HCEC 1CT (cell line): Measurements from ENCODE around the gene B4GALNT3.

Source experiments
- DNase-seq: peaks from one replicate; pipeline ENCODE4 v3.0.0-alpha.2; 2017

The B4GALNT3 gene

GRCh38 chr12:578748-579419 is 119.1 kb downstream of the B4GALNT3 start:
- DNase-seq, result no peak

DNA sequence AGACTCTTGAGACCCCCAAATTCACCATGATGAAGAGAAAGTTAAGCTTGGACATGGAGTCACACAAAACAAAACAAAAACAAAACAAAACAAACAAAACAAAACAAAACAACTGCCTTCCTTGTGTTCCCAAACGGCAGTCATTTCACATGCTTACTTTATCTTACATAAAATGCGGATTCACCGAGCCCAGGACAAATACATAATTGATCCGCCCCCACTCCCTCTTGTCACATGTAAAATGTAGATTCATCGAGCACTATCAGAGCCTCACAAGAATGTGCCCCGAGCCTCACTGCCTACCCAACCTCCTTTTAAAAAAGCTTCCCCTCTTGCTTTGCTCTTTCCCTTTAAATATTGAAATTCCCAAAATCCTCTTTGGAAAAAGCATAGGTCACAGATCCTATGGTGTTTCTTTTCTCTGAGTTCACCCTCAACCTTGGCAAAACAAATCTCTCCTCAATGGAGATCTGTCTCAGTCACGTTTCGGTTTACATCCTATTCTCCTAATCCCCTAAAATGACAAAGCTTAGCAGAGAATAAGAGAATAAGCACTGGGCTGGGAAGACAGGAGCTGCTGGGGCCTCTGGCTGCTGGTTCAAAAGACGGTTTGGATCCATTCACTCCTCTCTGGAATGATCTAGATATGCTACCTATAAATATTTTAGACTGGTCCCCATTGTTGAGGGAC is 119.8 kb downstream of the B4GALNT3 start:
- no peak for DNase-seq

DNA sequence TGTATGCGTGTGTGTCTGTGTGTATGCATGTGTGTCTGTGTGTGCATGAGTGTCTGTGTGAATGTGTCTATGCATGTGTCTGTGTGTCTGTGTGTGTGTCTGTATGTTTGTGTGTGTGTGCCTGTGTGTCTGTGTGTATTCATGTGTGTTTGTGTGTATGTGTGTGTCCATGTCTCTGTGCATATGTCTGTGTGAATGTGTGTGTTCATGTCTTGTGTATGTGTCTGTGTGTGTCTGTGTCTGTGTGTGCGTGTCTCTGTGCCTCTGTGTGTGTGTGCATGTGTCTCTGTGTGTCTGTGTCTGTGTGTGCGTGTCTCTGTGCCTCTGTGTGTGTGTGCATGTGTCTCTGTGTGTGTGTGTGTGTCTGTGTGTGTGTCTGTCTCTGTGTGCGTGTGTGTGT is 121.1 kb downstream of the B4GALNT3 start:
- no peak for DNase-seq

DNA sequence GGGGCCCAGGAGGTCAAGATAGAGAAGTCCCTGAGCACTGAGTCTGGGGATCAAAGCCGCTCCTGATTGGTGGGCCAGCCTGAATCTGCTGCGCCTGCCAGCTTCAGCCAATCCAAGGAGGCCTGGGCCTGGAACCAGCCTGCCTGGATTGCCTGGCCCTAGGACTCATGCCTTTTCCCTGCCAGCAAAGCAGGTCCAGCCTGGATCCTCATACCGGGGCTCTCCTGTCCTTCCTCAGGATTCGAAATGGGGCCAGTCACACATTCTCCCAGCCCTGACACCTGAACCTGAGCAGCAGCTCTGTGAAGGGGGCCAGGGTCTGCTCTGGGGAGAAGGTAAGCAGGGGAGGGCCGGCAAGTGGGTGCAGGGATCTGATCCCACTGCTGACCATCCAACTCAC is 121.6 kb downstream of the B4GALNT3 start:
- no peak for DNase-seq

- DNase-seq, result no peak
Observed at GRCh38 chr12:581746-582145, 122.0 kb downstream of the B4GALNT3 start.

DNA sequence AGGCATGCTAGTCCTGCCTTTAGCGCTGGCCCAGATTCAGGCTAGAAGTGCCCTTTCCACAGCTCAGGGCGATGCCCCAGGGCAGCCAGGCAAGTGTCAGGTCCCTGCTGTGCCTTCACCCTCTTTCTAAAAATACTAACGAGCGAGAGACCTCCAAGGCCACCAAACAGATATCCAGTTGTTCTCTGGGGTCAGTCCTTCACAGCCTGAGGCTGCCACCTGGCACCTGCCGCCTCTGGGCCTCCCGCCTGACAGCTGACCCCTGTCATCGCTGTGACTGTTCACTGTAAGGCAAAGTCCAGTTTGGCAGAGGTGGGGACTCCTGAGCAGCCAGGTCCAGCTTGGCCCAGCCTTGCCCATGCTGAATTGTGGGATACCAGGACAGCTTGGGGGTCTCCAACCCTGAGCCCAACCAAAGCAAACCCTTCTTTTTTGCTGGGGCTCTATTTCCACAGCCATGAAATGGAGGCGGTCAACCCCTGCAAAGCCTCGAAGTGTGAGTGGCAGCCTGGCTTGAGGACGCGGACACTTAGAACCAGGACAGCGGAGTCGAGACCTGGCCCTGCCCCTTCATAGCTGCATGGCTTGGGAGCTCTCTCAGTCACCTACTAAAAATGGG is 123.6 kb downstream of the B4GALNT3 start:
- DNase-seq, result no peak

DNA sequence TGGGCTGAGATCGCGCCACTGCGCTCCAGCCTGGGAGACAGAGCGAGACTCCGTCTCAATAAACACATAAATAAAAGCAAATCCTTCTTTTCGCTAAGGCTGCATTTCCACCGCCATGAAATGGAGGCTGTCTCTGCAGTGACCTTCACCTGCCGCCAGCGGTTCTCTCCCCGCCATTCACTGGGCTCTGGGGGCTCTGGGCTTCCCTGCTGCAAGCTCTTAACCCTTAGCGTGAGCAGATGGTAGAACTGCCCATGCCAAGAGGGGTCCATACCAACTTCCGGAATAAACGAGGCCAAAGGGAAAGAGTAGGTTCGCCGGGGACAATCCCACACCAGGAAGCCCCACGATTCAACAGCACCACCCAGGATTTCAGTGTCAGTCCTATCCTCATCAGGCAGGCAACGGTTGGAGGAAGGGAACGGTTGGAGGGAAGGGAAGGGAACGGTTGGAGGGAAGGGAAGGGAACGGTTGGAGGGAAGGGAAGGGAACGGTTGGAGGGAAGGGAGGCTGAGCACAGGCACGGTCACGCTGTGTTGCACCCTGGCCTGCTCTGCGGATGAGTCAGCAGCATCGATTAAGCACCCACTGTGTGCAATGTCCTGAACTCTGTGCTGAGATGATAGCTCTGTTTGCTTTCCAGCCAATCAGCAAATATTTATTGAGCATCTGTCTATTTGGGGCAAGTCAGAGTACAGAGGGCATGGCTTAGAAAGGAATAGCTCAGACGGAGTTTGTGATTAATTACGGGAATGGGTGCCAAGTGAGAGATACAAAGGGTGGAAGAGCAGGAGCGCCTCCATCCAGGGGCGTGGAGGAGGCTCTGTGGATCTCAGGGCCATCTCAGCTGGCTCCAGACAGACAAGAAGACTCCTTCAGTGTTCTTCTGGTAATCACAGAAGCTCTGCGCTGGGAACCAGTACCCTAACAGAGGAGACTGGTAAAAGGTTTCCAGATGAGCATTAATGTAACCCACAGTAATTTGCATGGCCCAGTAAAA is 125.6 kb downstream of the B4GALNT3 start:
- no peak for DNase-seq

DNA sequence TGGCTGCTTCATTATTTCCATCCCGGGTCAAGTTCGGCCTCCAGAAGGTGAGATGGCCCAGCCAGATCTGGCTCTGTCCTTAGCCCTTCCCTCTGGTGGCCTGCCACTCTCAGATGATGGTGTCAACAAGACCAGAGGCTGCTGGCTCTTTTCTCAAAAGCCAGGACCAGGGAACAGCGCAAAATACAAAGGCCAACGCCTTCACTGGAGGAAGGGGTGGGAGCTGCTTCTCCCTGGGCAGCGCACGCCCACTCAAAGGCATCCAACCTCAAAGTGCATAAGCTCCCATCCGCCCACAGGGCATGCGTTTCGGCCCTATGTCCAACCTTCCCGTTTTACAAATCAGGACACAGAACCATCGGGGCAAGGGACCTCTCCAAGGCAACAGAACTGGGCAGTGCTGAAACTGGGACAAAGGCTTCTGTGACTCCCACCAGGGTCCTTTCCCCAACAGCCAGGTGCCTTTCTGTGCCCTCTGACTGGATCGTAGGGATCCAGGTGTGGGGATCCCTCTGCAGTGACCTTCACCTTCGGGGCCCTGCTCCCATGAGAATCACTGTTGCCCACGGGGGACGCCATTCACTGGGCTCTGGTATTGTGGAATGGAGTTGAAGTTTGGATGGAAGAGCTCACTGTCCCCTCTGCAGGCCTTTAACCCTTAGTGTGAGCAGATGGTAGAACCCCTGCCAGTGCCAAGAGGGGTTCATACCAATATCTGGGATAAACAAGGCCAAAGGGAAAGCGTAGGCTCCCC is 126.8 kb downstream of the B4GALNT3 start:
- DNase-seq, result no peak

GRCh38 chr12:587132-588023 is 127.6 kb downstream of the B4GALNT3 start:
- no peak for DNase-seq

DNA sequence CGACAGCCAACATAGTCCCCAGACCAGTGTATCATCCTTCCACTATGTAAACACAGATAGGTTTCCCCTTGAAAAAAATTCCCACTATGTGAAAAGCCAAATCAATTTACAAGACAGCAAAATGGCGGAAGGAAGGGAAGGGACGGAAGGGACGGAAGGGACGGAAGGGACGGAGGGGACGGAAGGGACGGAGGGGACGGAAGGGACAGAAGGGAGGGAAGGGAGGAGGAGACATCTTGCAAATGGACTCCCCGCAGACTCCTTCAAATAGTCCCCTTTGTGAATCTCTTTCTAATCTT is 128.2 kb downstream of the B4GALNT3 start:
- DNase-seq, result no peak

DNA sequence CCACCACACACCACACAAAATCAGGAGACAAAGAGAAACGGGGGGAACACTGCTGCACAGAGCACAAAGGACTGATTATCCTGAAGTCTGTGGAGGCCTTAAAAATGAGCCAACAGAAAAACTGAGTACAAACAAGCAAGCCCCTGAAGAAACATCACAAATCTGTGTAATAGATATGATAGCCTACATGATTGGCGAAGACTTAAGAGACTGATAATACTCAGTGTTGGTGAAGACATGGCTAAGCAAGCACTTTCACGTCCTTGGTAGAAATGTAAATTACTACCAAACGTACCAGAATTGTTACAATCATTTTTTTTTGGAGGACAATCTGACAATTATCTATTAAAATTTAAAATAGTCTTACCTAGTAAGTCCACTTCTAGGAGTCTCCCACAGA is 128.9 kb downstream of the B4GALNT3 start:
- DNase-seq, result no peak

- DNase-seq, result no peak
Observed at GRCh38 chr12:590206-590750, 130.5 kb downstream of the B4GALNT3 start.

- no peak for DNase-seq
Observed at GRCh38 chr12:591167-592023, 131.7 kb downstream of the B4GALNT3 start.

DNA sequence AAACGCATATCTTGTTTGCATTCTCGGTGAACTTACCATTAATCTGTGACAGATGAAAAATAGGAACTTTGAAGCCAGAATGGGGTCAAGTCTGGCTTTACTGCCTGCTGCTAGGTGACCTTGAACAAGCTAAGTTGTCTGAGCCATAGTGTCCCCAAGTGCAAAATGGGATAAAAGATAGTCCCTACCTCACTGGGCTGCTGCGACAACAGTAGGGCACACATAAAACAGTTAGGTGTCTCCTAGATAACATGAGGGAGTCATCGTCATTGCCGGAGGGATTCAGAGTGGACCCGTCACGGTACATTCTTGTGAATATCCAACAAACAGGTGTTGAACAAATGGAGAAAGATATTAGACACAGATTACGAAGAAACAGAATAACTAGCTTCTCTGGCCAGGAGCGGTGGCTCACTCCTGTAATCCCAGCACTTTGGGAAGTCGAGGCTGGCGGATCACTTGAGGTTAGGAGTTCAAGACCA is 132.3 kb downstream of the B4GALNT3 start:
- no peak for DNase-seq

GRCh38 chr12:593396-594270 is 133.9 kb downstream of the B4GALNT3 start:
- DNase-seq, result no peak

DNA sequence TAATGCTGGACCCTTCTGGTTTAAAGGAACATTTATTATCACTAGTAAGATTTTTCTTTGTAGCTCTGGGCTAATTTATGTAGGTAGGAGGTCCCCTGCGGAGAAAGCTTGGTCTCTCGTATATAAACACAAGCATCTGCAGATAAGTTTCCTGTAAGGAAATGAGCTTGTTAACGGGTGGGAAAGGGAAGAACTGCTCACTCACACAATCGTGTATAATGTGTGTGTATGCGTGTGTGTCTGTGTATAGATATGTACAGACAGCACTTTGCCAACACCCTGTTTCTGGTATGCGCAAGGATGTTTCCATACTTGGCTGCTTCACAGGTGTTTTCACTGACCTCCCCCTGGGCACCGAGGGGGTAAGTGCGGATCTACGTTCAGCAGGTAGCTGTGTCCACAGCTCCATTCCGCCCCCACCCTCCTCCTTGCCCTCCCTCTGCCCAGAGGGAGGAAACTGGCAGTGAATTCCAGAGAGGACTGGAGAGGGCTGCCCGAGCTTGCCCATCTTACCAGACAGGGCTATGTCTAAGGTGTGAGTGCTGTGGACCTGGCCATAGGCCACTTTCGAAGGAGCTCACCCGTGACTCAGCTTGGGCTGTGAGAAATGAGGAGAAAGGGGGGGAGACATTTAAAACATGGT is 138.3 kb downstream of the B4GALNT3 start:
- DNase-seq, result no peak

GRCh38 chr12:599756-600155 is 140.0 kb downstream of the B4GALNT3 start:
- DNase-seq, result no peak

DNA sequence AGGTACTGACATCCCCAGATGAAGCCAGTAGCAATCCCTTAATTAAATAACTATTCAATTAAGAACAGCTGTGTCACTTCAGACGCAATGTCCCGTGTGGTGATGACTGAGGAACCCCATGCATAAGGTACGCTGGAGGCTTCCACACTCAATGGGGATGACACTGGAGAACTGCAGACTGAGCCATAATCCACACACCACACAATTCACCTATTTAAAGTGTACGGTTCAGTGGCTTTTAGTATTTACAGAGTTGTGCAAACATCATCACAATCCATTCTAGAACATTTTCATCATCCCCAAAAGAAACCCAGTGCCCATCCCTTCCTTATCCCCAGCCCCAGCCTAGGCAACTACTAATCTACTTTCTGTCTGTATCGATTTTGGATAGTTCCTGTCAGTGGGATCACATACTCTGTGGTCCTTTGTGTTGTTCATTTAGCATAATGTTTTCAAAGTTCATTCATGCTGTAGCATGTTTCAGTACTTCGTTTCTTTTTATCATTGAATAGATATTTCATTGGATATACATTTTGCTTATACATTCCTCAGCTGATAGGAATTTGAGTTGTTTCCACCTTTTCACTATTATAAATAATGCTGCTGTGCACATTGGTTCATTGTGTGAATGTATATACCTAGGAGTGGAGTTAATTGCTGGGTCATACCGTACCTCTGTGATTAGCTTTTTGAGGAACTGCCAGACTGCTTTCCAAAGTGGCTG is 142.4 kb downstream of the B4GALNT3 start:
- DNase-seq, result no peak
